Cardiac muscle cell (in vitro differentiated cells and primary cell): ENCODE data around the gene FBXO27. TPM values are rescaled to one million over a fixed set of nuclear protein-coding genes. Genes with fewer than 3 reads are reported as not detected.

Experiments used
- DNase-seq, 2 donors: peaks; one replicate each; pipeline versions ENCODE4 v3.0.0 to v3.0.0-alpha.2; 2010 to 2017; ENCODE audit warnings: low read depth in 1 of 2, low spot score in 1 of 2
- H3K27ac ChIP-seq: fragments of 200-600 bp; sonication (generic); 2 replicates; pipeline ENCODE4 v1.5.1; 2016
- H3K27me3 ChIP-seq: fragments of 200-600 bp; sonication (generic); 2 replicates; pipeline ENCODE4 v1.6.0; 2016; ENCODE audit warnings: control low read depth
- H3K36me3 ChIP-seq: fragments of 200-600 bp; sonication (generic); 2 replicates; pipeline ENCODE4 v1.5.1; 2016; ENCODE audit warnings: control low read depth
- H3K4me1 ChIP-seq: fragments of 200-600 bp; sonication (generic); 2 replicates; pipeline ENCODE4 v1.8.1; 2017; ENCODE audit warnings: low read depth, mild to moderate bottlenecking, mixed run types
- H3K4me3 ChIP-seq: fragments of 200-600 bp; sonication (generic); 2 replicates; pipeline ENCODE4 v1.5.1; 2016; ENCODE audit warnings: mild to moderate bottlenecking
- H3K9me3 ChIP-seq: fragments of 200-600 bp; sonication (generic); 2 replicates; pipeline ENCODE4 v1.5.1; 2017; ENCODE audit warnings: low read depth, mild to moderate bottlenecking, control low read depth
- polyA plus RNA-seq: library from polyadenylated mRNA; unstranded; fragments of >200 nt; fragmentation: Nextera tagmentation; extraction: Ambion mirVana; gene quantifications from 2 replicates; pipeline ENCODE4 v1.2.1, GENCODE V29; 2016
- total RNA-seq: library from RNA; depleted of rRNA; stranded (reverse); fragments of >200 nt; gene quantifications from 2 replicates; pipeline ENCODE4 v1.2.3, GENCODE V29; 2016
- TF ChIP-seq, protein P1 (sequence below): IDR thresholded peaks from 2 replicates; pipeline ENCODE4 v1.5.1; 2012; ENCODE audit warnings: low read depth, mild to moderate bottlenecking, low read length

FBXO27 gene
- total and polyA plus RNA-seq, 2 experiments from 2014 or later, result 13.4 to 17.8 TPM

DNA sequence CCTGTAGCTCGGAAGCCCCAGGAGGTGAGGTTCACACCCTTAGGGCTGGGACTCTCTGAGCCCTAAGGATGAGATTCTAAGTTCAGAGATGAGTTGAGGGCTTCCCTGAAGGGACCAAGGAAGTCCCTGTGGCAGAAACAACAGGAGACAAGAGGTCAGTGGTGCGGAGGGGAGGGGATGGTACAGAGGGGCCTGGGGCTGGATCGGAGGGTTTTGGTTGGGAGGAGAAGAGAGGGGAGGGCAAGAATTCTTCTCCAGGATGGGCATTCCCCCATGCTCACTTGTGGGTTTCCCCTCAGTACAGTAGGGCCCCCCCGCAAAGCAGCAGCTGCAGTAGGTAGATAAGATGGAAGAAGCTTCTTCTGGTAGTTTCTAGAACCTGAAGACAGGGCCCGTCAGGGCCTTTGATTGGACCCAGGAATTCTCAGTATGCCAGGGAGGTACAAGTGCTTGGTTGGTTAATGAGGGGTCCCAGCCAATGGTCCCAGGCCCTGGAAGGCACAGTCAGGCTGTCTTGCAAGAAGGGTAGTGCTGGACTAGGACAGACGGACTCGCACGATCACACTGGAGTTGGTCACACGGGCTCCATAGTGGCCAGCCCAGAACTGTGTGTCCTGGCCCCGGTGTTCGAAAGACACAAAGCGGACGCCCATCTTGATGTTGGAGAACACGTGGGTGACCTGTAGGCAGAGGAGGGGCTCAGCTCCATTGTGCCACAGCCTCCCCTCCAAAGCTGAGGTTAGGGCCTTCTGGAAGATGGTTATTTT, 7.3 kb downstream of the FBXO27 start:
- Histone ChIP-seq H3K4me3 (no peak overlapping the region), H3K36me3 (no peaks in the 10 kb centered on the region), H3K9me3 (no peaks in the 10 kb centered on the region), H3K4me1 (no peaks in the 10 kb centered on the region), H3K27ac (no peak overlapping the region), H3K27me3 (no peaks in the 10 kb centered on the region)
- no peak for DNase-seq
- TF ChIP-seq, protein P1, sequence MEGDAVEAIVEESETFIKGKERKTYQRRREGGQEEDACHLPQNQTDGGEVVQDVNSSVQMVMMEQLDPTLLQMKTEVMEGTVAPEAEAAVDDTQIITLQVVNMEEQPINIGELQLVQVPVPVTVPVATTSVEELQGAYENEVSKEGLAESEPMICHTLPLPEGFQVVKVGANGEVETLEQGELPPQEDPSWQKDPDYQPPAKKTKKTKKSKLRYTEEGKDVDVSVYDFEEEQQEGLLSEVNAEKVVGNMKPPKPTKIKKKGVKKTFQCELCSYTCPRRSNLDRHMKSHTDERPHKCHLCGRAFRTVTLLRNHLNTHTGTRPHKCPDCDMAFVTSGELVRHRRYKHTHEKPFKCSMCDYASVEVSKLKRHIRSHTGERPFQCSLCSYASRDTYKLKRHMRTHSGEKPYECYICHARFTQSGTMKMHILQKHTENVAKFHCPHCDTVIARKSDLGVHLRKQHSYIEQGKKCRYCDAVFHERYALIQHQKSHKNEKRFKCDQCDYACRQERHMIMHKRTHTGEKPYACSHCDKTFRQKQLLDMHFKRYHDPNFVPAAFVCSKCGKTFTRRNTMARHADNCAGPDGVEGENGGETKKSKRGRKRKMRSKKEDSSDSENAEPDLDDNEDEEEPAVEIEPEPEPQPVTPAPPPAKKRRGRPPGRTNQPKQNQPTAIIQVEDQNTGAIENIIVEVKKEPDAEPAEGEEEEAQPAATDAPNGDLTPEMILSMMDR, result no peak

DNA sequence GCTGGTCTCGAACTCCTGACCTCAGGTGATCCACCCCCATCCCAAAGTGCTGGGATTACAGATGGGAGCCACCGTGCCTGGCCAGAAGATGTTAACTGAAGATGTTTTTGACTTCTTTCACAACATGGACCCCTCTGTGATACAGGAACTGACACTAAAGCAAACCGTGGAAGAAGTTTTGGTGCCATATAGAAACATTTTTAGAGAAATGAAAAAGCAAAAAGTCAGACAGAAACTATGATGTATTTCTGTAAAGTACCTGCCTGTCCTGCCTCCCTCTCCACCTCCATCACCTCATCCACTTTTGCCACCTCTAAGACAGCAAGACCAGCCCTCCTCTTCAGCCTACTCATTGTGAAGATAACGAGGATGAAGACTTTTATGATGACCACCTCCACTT, 11.3 kb downstream of the FBXO27 start:
- Histone ChIP-seq H3K4me1 (no peaks in the 10 kb centered on the region), H3K27me3 (no peaks in the 10 kb centered on the region), H3K36me3 (no peaks in the 10 kb centered on the region), H3K4me3 (no peak overlapping the region), H3K9me3 (no peaks in the 10 kb centered on the region), H3K27ac (no peak overlapping the region)
- TF ChIP-seq, protein P1, result no peak
- no peak for DNase-seq

DNA sequence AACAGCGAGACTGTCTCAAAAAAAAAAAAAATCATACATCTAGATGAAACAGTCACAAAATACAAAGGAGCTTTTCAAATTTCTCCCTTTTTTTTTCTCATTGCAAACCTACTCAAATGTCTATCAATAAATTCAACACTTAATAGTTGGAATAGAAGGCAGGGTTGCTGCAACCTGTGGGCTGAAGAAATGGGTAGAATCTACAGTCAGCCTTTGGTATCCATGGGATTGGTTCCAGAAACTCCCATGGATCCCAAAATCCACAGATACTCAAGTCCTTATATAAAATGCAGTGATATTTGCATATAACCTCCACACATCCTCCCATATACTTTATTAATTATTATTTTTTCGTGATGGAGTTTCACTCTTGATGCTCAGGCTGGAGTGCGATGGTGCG, 14.7 kb downstream of the FBXO27 start:
- Histone ChIP-seq H3K4me1 (no peaks in the 10 kb centered on the region), H3K27me3 (no peaks in the 10 kb centered on the region), H3K4me3 (no peak overlapping the region), H3K9me3 (no peaks in the 10 kb centered on the region), H3K36me3 (no peaks in the 10 kb centered on the region), H3K27ac (no peak overlapping the region)
- DNase-seq, result no peak
- TF ChIP-seq, protein P1, result no peak

GRCh38 chr19:39017026-39017425, 15.3 kb downstream of the FBXO27 start:
- Histone ChIP-seq H3K27me3 (no peaks in the 10 kb centered on the region), H3K36me3 (no peaks in the 10 kb centered on the region), H3K27ac (no peak overlapping the region), H3K9me3 (no peaks in the 10 kb centered on the region), H3K4me3 (no peak overlapping the region), H3K4me1 (no peaks in the 10 kb centered on the region)
- TF ChIP-seq, protein P1, result no peak
- no peak for DNase-seq

DNA sequence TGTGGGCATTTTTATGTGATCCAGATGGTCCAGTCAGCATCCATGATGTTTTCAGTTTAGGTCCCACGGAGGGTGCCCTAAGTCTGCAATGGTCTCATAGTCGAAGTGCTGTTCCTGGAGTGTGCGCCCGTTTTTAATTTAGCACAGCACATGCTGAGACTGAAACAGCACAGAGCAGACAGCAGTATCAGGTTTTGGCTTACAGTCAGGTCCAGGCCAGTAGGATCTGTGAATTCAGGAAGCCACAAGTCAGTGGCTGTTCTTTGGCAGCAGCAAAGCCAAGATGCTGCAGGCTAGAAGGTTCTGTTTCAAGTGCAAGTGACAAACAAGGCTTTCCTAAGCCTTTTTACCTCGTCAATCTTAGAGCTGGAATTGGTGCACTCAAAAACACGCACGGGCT, 18.3 kb downstream of the FBXO27 start:
- no peaks in the 10 kb centered on the region for H3K27me3 ChIP-seq
- TF ChIP-seq, protein P1, result no peak
- H3K27ac ChIP-seq, result no peak overlapping the region
- no peak for DNase-seq
- no peaks in the 10 kb centered on the region for H3K36me3 ChIP-seq
- H3K4me1 ChIP-seq, result no peaks in the 10 kb centered on the region
- H3K4me3 ChIP-seq, result no peak overlapping the region
- no peaks in the 10 kb centered on the region for H3K9me3 ChIP-seq
